Body of pancreas (tissue), 4 donors: ENCODE data around the gene RBL1.

Source experiments
- CTCF ChIP-seq, 7 experiments: fragments of 450-650 bp in 4 of 7; fragments of 200-600 bp in 3 of 7; sonication (generic) in 3 of 7; IDR thresholded peaks; one replicate each; pipeline ENCODE4 v1.5.1; 2016 to 2019; ENCODE audit warnings: antibody characterized with exemption in 7 of 7
- POLR2A ChIP-seq, 3 donors: fragments of 450-650 bp; IDR thresholded peaks; one replicate each; pipeline ENCODE4 v1.6.1; 2016; ENCODE audit warnings: antibody characterized with exemption in 3 of 3, mild to moderate bottlenecking in 2 of 3

- no peak for TF ChIP-seq CTCF (IDR thresholded peaks at IDR 0.05)
- TF ChIP-seq POLR2A (IDR thresholded peaks at IDR 0.05) = no peak
Observed at GRCh38 chr20:37144856-37145404, 49.1 kb upstream of the RBL1 start.
